Stimulated activated CD4-positive, alpha-beta T cell treated with anti-CD3 and anti-CD28 coated beads, Interleukin-15, amount 100 ng/mL, for 24 hours (primary cell): ENCODE results near the gene TRIM43B.
"Not testable (repeated sequence)": the region's sequence is repeated elsewhere in the genome, so short reads cannot be mapped to it uniquely, and the experiment has no call there.

Source experiments
- DNase-seq: peaks from one replicate; pipeline ENCODE4 v3.0.0-alpha.2; 2020

The TRIM43B gene

DNA sequence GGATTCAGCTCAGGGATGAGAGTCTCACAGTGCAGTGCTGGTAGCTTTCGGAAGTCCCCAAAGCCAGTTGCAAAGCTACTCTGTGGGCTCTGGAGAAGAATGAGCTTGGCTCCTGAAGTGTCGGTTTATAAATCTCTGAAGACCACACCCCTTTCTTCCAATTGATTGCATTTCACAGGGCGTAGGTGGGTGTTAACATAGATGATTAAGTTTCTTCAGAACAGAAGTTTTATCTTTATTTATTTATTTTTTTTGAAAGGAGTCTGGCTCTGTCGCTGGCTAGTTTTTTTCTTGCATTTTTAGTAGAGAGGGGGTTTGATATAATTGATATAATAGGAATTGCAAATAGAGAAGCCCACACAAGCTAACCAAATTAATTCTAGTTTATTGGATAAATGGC lies at the start of gene TRIM43B:
Gene TRIM43B, minus strand, starts transcription at position 101 of the 400 bp plus-strand sequence. CDS start 2,040 bp downstream, outside the sequence.
- DNase-seq: not testable (repeated sequence)

DNA sequence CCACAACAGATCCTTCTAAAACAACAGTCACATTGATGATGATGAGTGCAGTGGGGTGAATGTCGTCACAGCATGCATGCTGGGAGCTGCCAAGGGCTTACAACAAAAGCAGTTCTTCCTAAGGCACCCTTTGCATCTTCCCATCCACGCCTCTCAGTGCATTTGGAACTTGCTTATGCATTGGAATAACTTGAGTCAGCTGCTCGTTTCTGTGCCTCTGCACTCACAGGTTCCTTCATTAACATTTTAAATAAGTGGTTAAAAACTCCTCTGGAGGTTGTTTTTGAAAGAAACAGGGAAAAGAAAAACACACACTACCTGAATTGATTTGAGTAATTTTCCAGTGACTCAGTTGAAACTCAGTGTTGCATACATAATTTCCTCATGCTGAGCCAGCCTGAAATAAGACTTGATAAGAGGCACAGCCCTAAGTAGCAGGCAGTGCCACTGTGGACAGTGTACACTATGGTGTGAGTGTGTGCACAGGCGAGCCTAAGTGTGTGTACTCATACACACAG lies 46.8 kb upstream of the TRIM43B start:
- no peak for DNase-seq

DNA sequence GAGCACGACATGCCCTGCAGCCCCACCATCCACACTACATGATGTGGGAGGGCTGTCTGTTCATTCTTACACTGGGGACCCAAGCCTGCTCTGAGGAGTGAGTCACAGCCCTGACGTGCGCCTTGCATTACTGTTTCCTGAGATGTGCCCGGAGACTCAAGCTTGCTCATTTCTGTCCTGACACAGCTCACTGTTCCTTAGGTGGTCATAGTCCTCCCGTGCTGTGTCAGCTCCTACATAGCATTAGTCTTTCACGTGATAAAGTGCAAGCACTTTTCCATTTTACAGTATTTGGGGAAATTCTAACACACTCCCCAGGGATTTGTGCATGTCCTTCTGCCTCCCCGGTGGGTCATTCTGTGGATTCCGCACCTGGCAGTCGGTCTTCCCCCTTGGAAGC lies 46.2 kb upstream of the TRIM43B start:
- peak; percentile 65 for DNase-seq

DNA sequence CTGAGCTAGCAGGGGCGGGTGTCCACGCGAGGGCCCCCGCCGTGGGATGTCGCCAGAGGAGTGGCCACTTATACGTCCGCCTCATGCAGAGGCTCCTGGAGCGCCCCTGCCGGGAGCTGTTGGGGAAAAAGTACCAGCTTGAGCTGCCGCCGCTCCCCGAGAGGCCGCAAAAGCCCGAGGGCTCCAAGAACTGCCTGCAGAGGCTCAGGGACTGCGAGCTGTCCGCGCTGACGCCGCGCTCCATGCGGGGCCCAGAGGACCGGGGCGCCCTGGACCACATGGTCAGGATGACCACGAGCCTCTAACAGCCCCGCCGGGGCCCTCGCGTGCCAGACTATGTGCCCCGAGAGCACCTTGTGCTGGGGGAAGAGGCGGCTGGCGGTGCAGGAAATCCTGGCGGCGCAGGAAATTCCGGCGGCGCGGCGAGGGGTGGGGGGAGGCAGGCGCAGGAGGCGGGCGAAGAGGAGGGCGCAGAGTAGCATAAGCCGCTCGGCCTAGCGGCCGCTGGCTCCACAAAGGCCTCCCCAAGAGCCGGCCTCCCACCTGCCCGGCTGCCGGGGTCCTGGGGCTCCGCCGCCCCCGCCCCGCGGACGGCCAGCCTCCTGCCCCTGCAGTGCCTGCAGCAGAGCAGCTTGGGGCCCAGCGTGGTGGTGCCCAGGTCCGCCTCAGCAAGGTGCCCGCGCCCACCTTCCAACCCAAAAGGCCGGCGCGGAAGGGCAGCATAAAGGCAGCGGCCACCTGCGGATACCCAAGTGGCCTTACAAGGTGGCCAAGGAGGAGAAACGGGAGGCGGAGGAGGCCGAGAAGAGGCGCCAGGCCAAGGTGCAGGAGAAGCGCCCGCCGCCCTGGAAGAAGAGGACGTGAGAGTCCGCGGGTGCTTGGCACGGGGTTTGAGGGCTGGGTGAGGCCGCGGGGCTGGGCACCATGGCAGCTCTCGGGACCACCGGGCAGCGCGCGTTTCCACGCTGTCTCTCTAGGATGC lies 42.1 kb upstream of the TRIM43B start:
- DNase-seq: peak; percentile 82

DNA sequence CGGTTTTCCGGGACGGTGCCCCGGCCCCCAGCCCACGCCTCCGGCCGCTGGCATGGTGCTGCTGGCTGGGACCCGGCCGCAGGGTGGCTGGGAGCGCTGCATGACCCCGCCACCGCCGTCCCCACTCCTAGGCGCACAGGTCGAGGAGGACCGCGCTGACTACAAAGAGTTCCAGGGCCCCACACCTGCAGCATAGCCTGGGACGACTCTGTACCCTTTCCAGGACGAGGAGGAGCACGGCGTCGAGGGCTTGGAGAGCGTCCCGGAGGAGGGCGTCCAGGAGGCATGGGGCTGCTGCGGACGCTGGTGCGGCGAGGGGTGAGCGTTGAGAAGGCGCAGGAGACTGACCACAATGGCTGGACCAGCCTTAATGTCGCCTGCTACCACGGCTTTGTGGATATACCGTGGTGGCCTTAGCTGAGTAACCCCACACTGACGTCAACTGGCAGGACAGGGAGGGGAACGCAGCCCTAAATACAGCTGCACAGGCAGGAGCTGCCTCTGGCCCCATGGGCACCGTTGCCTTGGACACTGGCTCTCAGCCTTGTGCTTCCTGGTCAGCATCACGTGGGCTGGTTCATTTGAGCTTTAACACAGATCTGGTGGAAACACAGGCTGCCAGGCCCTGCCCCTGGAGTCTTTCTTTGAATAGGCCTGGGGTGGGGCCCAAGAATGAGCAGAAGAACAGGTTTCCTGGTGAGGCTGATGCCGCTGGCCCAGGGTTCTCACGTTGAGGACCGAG lies 40.9 kb upstream of the TRIM43B start:
- DNase-seq: no peak

DNA sequence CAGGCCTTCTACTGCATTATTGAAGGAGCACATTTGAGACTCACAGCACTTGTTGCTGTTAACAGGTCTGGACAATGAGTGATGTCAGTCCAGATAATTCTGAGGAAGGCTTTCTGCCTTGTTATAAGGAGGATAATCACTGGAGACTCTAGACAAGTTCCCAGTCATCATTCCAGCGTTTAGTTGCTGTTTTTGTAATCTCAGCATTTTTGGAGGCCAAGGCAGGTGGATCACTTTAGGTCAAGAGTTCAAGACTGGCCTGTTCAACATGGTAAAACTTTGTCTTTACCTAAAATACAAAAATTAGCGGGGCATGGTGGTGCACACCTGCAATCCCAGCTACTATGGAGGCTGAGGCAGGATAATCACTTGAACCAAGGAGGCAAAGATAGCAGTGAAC lies 39.6 kb upstream of the TRIM43B start:
- no peak for DNase-seq

DNA sequence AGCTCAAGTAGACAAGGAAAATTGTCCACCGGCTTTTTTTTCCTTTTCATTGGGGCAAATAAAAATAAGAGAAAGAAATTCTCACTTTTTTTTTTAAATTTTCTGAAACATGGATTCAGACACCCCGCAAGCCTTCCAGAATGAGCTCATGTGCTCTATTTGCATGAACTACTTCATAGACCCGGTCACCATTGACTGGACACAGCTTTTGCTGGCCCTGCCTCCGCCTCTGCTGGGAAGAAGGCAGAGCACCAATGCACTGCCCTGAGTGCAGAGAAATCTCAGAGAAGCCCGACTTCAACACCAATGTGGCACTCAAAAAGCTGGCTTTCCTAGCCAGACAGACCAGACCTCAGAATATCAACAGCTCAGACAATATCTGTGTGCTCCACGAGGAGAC lies 30.2 kb upstream of the TRIM43B start:
- no peak for DNase-seq

DNA sequence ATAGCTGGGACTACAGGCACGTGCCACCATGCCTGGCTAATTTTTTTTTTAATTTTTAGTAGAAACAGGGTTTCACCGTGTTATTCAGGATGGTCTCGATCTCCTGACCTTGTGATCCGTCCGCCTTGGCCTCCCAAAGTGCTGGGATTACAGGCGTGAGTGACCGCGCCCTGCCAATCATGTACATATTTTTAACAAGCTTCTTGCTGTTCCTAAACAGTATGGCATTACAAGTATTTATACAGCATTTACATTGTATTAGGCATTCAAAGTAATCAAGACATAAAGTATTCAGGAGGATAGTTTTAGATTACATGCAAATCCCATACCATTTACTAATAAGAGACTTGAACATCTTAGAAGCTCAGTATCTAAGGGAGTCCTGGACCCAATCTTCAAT lies 29.7 kb upstream of the TRIM43B start:
- not testable (repeated sequence) for DNase-seq

DNA sequence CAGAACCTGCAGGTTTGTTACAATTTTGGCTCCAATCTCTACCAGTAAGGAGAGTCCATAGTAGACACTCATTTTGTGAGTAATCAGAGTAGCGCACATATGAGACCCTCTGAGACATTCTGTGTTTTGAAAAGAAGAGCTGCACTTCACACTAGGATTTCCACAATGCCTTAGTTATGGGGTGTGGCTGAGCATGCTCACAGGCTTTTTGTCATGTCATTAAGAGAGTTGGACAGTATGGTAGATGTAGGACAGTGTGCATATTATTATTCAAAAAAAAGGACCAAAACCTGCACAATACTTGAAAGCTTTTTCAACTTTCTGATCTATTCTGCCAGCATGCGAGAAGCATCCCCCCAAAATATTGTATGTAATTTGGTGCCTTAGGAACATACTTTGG lies 24.9 kb upstream of the TRIM43B start:
- no peak for DNase-seq

DNA sequence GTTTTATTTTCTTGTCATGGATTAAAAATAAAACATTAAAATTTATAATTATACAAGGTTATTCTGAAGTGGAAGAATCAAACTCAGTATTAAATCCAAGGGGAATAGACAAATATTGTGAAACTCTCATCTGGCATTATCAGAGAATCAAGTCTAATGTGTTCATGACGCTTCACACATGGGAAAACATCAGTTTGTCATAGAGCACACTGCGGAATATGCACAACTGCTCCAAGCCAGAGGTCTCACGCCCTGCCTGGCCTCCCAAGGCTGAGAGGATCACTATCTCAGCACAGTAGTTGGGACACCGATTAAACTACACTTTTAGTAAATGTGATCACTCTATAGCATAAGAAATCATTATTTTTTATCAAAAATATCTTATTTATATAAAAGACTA lies 20.7 kb upstream of the TRIM43B start:
- DNase-seq: no peak

DNA sequence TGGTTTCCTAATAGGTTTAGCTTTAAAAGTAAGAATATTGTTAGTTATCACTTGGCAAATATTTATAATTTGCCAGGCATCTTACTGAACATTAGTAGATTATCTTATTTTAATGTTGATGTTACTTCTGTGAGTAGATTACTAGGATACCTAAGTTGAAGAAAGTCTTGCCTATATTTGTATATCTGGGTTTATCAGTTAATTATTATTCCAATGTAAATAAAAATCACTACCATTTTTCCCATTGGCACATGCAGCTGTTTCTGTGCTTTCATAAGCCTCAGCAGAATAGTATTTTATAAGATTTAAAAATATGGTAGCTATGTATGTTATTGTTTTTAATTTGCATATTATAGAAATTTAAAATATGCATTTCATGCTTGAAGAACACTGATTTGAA lies 16.3 kb upstream of the TRIM43B start:
- DNase-seq: no peak

DNA sequence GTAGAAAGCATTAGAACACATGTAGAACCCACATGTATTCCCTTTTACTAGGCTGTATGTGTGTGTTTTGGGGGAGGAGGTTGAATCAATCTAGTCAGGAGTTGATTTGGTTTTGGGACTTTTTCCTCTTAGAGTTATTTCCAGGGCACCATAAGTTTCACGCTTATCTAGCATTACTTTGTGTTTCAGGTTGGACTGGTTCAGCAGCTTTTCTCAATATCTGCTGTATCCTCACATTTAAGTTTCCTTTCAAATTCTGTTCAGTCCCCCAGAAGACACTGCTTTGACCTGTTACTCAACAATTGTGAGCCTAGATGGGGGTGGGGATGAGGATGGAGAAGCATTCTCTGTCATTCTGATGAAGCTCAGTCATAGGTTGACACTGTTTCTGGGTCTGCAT lies 7.5 kb upstream of the TRIM43B start:
- DNase-seq: not testable (repeated sequence)

DNA sequence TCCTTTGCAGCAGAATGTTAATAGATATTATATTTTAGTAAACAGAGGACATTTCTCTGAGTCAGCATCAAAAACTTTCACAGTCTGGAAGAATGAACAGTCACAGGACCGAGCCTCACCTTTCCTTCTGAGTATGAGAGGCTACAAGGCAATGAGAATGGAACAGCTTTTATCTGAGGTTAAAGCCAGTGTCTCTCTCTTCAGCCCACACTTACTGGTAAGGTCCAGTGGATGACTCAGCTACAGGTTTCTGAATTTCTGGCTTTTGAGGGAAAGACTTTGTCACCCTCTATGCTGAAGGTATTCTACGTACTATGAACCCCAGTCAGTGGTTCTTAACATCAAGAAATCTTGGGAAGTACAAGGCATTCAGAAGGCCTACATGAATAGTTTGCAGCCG lies 9.5 kb downstream of the TRIM43B start:
- DNase-seq: not testable (repeated sequence)

DNA sequence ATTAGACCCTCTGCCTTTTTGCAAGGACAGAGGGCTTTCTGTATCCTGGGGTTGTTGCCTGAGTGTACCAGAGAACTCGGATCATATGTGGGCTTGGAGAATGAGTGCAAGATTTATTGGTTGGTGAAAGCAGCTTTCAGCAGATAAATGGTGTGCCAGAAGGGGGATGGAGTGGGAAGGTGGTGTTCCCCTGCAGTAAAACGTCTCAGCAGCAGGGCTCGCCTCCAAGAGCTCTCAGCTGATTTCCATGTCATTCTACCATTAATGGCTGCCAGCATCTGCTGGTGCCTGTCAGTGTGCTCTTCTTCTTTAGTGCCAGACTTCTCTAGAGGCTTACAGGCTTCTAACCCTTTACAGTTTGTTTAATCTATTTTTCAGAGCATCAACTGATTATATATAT lies 16.6 kb downstream of the TRIM43B start:
- DNase-seq: not testable (repeated sequence)

DNA sequence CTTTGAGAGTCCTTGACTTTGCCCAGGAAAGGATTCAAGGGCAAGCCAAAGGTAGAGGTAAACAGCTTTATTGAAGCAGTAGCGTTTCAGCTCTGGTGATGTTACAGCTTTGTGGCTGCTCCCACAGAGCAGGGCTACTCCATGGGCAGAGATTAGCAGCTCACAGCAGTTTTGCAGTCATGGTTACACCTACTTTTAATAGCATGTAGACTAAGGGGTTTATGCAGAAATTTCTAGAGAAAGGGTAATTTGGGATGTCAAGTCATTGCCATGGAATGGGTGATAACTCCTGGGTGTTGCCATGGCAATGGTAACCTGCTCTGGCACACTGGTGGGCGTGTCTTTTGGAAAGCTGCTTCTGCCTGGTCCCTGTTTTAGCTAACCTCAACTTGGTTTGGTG lies 18.0 kb downstream of the TRIM43B start:
- not testable (repeated sequence) for DNase-seq

DNA sequence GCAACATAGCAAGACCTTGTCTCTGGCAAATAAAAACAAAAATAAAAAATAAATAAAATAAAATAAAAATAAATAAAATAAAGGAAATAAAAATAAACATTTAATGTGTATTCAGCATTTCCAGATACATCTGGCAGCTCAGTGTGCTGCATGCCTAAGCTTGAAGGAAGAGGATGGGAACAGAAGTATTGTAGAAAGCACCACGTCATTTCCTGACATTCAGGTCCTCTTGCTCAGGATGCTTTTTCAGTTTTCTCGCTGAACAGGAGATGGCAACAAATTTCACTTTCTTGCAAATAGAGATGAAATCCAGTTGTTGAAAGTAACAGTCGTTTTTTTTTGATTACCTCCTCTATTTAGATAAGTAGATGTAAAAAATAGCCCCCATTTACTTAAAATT lies 21.3 kb downstream of the TRIM43B start:
- not testable (repeated sequence) for DNase-seq

DNA sequence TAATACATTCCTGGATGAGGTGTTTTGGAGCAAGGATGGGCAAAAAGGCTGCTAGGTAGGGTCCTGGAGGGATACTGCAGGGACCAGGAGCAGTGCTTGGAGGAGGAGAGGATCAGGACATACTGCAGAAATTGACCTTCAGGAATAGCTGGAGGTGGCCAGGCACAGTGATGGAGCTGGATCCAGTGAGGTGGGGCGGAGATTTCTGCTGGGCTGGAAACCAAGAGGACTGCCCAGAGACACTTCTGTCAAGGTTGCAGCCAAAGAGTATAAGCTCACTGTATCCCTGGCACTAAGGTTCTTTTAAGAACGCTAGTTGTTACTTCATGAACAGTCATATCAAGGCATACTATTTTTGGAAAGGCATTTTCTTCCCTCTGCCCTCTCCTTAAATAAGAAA lies 39.2 kb downstream of the TRIM43B start:
- not testable (repeated sequence) for DNase-seq

DNA sequence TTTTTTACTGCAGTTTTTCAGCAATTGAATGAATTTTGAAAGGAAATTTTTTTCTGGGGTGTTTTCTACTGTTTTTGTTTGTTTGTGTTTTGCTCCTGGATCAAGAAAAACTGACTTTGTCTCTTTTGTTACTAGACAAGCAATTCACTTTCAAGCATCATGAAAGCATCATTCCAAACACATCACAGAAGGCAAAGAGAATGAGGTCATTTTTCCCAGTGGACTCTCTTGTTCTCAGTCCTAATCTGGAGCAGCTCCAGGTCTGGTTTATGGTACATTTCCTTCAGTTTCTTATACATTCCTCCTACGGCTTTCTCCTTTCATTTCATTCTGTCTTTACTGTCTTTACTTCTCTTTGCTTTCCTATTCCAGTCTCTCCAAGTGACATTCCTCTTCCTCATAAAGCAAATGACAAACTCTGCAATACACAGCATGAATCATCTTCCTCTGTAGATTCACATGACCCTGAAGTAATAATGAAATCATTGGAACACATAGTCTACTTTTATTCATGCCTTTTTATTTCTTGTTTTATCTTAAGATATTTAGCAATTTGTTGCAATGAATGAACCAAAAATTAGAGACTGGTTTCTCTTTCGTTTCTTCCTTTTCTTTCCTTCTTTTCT lies 42.0 kb downstream of the TRIM43B start:
- not testable (repeated sequence) for DNase-seq

DNA sequence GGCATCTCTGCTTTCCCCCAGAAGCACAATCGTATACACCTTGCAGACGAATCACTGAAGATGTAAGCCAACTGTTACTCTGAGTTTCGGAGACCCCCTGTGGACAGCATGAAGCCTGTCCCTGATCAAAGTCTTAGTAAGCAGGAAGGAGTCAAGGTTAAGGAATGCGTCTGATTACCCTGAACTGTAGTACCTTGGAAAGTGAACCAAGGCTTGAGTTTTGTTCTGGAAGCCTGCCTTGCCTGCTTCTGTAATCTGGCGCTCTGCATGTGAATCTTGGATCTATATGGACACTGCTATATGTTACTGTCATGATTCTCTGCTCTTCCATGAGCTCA lies 48.7 kb downstream of the TRIM43B start:
- not testable (repeated sequence) for DNase-seq

DNA sequence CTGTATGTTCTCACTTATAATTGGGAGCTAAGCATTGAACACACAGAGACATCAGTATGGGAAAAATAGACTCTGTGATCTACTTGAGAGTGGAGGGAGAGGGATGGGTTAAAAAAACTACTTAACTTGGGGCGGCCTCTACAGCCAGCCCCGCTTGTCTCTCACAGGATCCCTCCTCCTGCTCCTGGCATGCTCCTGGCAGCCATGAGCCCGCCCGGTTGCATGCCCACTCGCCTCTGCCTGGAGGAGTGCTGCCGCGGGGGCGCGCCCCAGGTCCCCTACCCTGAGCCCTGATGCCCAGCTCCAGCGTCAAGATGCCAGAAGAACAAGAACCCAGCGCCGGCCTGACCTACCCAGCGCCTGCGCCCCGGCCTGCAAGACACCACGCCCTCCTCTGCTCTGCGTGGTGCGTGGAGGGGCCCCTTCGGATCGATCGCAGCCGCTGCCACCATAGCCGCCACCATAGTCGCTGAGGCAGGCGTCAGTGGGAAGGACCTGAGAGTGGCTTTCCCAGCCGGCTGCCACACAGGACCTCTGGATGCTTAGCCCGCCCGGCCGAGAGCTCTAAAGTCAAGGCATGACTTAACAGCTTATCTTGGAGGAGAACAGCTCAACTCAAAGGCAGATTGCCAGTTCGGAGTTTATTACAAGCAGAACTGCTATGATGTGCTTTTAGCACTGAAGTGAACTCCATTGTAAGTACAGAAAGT lies 49.2 kb downstream of the TRIM43B start:
- not testable (repeated sequence) for DNase-seq

DNA sequence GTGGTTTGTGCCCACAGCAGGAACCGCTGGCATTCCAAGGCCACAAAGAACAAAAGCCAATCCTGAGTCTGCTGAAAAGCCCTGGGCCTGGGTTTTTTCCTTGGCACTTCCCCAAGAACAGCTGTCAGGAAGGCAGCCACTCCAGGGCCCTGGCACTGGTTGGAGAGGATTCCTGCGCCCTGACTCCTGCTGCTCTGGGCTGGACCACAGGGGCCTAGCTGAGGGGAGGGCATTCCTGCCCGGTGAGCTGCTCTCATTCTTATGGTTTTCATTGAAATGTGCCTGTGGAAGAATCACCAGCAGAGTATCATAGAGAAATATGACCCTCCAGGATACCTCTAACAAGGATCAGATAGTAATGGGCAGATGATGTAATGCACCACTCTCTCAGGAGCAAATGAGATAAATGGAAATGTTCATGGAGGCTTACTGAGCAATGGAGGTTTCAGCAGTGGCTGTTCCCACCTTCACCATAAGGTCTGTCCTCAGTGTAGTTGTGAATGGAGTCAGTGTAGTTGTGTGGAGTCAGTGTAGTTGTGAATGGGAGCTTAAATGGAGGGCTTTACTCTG lies 50.0 kb downstream of the TRIM43B start:
- not testable (repeated sequence) for DNase-seq

DNA sequence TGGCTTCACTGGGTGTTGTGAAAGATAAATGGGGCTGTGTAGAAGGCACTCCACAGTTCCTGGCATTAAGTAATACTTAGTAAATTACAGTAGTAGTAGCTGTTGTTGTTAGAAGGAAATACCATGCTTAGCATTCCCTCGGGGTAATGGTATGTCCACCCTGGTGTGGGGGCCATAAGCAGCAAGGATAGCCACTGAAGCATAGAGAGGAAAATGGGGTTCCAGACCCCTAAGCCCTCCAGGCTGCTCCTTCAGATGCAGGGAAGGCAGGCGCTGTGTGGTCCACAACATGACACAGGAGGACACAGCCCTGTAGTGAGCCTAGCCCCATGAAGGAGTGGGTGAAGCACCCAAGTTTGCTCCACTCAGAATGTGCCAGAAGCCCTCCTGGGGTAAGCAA lies 50.6 kb downstream of the TRIM43B start:
- not testable (repeated sequence) for DNase-seq
